Left kidney (tissue), 8 donors: ENCODE measurements around the gene MYLK2. TPM values are rescaled to one million over a fixed set of nuclear protein-coding genes. Genes with fewer than 3 reads are reported as not detected.
"Not testable (repeated sequence)": the region's sequence is repeated elsewhere in the genome, so short reads cannot be mapped to it uniquely, and the experiment has no call there.

ENCODE experiments used
- DNase-seq: peaks from one replicate; pipeline ENCODE4 v3.0.0-alpha.2; 2013
- long read RNA-seq, 8 donors: transcript quantifications; one replicate each; lab custom pipeline, GENCODE V29; 2026
- polyA plus RNA-seq: library from polyadenylated mRNA; unstranded; fragments of 120-200 nt; gene quantifications from one replicate; pipeline ENCODE4 v1.2.1, GENCODE V29; 2013; ENCODE audit not compliant: insufficient read length

The MYLK2 gene
- polyA plus RNA-seq, result 0.76 TPM
- long read RNA-seq, donor 1, result 0 reads
- long read RNA-seq, donor 2, result 0 reads
- long read RNA-seq, donor 3, result 0 reads
- long read RNA-seq, donor 4, result 0 reads
- long read RNA-seq, donor 5, result 0 reads
- long read RNA-seq, donor 6, result 0 reads
- long read RNA-seq, donor 7, result 0 reads
- long read RNA-seq, donor 8, result 0 reads

DNA sequence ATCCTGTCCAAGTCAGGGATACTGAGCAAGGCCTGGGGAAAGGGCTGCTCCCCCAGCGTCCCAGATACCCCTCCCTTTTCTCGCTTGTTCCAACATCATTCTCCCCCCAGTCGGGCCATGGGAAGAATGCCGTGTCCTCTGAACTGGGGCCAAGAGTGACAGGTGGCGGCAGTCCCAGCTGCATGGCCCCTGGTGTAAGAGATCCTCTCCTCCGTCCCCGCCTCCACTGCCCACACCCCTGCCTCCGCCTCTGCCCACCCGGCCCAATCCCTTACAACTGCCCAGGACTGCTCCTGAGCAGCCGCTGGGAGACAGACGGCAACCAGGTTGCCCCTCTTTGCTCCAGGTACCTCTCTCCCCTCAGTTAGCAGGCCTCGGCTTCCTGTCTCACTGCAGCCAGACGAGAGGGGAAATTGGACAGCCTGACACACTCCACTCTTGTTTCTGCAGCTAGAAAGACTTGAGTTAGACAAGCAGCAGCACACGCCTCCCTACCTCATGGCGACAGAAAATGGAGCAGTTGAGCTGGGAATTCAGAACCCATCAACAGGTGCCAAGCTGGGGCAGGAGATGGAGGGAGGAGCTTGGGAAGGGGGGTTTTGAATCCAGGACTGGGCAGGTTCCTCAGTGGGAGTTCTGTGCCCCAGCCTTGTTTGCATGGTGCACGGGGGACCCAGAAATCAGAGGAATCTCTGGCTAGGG is at the start of gene MYLK2:
TSS of gene MYLK2 (plus strand) at position 274 of the 702 bp plus-strand sequence. CDS start at position 499, 225 bp downstream.
- DNase-seq, result no peak

DNA sequence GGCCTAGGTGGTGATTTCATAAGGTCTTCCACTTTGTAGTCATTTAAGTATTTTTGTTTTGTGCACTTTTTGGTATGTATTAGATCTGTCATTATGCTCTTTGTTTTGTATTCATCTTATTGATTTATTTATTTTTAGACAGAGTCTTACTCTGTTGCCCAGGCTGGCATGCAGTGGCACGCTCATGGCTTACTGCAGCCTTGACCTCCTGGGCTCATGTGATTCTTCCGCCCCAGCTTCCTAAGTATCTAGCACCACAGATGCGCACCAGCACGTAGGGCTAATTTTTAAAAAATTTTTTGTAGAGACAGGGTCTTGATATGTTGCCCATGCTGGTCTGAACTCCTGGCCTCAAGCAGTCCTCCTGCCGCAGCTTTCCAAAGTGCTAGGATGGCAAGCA is 49.5 kb upstream of the MYLK2 start:
- no peak for DNase-seq

DNA sequence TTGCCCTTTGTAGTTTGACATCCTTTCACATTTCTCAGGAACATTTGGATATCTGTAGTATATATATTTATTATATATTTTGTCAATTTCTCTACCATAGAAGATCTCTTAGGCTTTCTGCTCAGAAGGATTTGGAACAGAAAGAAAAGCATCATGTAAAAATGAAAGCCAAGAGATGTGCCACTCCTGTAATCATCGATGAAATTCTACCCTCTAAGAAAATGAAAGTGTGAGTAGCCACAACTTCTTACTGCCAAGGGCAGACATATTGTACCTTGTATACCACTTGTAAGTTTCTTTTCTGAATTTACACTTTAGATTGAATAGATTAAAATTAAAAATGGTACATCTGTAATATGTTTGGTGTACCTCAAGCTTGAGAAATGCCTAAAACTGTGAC is 48.9 kb upstream of the MYLK2 start:
- no peak for DNase-seq

DNA sequence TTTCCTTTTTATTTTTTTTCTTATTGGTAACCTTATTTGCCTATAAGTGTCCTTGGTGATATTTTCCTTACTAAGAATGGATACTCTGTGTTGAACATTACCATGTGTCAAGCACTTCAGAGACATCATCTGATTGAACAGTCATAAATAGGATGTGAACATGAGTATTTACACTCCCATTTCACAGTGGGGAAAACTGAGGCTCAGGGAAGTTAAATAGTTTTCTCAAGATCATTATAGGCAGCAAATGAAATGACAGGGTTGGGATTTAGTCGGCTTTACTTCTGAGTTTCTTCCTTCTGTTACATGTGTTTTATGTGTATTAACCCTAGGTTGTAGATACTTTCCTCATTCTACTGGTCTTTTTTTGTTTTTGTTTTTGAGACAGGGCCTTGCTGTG is 44.7 kb upstream of the MYLK2 start:
- DNase-seq, result no peak

DNA sequence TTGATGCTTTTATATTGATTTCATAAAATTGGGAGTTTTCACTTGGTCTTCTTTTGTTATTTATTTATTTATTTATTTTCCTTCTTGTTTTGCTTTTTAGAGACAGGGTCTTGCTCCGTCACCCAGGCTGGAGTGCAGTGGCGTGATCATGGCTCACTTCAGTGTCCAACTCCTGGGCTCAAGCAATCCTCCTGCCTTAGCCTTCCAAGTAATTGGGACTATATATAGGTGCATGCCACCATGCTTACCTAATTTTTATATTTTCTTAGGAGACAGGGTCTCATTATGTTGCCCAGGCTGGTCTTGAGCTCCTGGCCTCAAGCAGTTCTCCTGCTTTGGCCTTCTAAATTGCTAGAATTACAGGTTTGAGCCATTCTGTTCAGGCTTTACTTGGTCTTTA is 38.3 kb upstream of the MYLK2 start:
- DNase-seq, result no peak

DNA sequence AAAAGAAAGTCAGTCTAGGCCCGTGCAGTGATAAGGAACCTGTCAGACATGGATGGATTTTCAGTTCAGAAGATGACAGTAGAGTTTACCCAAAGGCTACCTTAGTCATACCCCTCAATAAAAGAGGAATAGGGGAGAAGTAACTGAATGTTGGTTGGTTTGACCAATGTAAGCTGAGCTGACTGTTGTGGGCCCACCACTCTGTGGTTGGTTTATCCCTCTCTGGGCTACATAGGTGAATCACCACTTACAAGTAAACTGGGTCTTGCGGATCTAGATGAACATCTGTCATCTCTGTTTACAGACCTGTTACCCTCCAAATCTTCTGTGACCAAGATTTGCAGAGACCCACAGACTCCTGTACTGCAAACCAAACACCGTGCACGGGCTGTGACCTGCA is 37.2 kb upstream of the MYLK2 start:
- DNase-seq, result no peak

DNA sequence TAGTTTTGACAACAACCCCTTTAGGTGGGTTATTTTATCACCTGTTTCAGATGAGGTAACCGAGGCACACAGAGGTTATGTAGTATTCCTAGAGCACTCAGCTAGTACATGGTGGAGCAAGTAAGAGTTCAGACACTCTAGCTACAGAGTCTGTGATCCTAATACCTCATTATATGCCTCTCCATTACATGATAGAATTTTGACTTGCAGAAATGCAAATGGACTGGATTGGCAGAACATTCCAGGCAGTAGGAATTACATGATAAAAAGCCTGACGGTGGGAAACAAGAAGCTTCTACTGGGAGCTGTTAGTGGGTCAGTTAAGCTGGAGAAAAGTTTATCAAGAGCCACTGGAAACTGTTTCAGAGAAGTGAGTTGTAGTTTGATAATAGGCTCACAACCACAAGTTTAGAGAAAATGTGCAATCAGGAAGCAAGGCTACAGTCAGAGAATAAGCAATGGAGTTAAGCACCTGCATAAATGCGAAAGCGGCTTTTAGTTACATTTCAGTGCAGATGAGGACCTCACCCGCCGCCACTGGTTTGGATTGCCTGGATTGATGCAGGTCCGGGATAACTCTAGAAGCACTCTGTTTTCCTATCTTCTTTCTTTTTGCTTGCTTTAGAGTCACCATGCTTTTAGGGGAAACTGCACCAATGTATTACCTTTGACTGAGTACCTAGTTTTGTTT is 34.7 kb upstream of the MYLK2 start:
- no peak for DNase-seq

DNA sequence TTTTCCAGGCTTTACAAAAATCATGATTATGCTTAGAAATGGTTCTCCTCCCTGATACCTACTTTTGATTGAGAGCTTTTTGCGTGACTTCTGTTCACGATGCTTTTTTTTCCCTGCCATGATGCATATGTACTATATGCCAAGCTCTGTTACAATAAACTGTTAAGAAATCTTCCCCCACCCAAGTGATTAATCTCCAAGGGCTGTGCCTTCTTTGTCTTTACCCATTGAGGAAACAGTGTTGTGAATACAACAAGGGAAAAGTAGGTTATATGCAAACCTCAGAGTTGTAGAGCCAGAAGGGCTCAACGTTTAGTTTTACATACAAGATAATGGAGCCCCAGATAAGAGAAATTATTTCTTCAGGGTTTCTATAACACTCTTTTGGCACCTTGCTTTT is 34.1 kb upstream of the MYLK2 start:
- no peak for DNase-seq

DNA sequence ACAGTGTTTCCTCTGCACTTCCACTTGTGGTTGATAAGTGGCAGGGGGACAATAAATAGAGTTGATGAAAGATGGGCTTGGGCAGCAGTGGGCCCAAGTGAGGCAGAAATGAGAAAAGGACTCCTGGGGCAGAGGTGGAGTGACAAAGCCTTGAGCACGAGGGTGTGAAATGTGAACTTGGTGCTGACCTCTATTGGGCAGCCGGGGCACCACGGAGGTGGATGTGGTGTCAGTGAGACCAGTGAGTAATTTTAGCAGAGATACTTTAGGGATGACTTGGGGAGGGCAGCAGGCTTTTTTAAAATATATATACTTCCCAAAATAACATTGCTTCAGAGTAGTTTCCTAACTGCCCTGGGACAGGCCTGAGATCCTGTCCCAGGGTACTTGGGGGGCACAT is 30.6 kb upstream of the MYLK2 start:
- DNase-seq, result no peak

DNA sequence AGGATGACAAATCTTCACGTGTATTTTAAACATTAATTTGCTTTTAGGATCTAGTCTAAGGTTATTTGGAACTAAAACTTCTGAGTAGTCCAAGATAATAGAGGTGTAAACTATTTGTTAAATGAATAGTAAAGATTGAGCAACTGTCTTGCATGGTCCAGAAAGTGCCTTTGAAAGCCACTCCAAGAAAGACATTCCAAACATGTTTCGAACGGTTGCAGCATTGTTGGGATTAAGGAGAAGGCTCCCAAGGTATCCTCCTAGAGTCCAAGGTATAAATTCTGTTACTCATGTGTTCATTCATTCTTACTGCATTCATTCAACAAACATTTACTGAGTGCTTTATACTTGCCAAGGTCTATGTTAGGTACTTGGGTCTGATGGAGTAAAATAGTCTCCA is 28.8 kb upstream of the MYLK2 start:
- DNase-seq, result no peak

DNA sequence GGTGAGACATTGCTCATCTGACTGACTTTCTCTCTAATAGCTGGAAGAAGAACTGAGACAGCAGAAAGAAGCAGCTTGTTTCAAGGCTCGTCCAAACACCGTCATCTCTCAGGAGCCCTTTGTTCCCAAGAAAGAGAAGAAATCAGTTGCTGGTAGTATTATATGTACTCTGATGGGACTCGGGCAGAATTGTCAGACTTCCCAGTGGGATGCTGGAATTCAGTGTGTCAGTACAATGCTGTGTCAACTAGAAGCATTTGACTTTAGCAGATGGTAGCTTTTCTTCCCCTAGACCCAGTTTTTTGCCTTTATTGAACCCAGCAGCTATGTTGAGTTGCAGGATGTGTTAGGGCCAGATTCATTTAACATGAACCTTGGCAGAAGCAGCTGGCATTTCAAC is 21.8 kb upstream of the MYLK2 start:
- DNase-seq, result no peak

DNA sequence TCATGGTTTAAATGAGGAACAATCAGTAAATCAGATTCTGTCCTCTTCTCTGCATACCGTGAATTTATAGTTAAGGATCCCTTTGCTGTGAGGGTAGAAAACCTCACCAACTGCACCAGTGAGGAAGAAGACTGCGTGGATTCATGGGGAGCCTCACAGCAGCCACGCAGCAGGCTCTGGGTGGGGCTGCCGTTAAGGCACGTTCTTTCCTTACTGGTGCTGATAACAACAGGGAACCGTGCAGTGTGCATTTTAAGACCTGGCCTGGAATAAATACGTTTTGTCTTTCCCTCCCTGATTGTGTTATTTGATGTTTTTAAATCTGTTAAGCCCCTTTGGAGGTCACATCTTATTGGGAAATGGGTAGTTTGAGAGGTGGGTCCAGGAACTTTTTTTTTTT is 17.6 kb upstream of the MYLK2 start:
- DNase-seq, result no peak

DNA sequence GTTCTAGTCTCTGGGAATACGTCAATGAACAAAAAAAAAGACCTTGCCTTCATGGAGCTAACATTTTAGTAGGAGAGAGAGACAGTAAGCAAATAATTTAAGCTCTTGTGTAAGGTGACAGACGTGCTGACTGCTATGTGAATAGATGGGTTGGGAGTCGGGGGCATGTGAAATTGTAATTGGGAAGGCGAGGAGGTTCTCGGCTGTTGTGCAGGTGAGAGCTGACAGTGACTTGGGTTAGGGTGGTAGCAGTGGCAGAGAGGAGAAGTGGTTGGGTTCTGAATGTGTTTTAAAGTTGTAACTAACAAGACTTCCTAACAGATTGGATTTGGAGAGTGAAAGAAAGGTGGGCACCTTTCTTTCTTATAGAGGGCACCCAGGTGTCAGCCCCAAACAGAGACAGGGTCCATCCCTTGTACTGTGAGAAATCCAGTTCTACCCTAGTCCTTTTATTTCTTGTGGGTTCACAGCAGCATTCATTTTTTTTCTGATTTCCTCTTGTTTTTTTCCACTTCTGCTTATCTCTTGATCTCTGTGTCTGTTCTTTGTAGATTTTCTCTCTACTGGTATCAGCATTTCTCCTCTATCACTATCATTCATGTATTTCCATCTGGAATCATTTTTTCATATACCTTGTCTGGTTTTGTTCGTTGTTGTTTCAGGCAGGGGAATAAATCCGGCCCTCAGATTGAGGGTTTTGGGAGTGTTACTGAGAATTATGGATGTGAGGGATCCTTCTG is 15.4 kb upstream of the MYLK2 start:
- DNase-seq, result no peak

DNA sequence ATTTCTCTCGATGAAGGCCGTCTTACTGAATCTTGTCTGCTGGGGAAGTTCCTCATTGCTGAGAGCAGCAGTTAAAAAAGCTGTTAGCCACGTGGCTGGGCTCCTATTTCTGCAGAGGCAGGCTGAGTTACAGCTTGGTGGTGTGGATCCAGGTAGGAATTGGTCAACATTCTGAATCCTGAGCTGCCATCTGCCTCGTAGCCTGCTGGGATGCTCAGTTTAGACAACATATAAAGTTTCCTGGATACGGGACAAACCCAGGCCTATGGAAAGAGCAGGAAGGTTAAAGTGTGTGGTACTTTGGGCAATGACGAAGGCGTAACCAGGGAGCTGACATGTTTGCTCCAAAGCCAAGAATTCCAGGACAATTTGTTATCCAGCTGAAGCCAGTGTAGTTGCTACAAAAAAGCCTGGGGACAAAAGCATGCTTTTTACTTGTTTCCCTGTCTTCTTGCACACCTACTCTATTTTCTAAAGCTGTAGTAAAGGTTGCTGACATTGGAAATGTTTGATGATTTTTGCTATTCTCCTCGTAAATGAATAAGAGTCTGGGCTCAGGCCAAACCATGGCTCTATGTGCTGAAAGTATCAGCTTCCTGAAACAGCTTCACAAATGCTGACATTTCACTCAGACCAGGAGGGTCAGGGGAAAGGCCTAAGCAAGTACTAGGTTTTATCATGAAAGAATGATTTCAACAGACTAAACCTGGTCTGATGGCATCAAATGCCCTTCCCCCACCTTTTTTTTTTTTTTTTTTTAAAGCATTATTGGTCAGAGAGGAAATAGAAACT is 12.4 kb upstream of the MYLK2 start:
- no peak for DNase-seq

DNA sequence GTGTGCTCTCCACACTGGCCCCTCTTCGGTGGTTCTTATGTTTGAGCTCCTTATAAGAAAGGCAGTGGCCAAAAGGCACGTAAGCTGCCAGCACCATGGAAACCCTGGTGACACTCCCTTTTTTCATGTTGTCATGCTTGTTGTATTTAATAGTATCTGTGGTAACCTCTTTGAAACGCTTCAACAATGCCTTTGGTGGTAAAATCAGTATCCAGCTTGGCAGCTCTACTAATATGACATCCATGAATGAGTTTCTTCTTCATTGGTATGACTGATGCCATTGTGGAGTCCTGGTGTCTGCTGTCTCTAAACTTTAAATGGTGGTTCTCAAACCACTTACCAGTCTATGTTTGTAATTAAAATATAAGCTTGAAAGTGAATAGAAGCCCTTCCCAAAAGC is 10.7 kb upstream of the MYLK2 start:
- no peak for DNase-seq

DNA sequence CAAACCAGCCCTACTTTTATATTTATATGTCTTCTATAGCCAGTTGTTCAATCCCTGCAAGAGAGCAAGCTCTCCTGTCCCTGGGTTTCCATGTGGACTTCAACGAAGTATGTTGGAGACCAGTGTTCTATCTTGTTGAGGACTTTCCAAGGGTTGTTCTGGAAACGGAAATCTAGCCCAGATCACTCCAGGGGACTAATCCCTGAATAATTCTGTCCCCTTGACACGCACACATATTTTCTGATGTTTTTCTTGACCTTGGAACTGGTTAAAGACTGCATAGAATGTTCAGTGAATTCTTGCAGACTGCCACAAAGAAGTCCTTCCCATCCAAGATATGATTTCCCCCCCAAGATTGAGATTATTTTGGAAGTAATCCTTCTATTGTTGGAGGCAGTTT is 9.5 kb upstream of the MYLK2 start:
- DNase-seq, result no peak

DNA sequence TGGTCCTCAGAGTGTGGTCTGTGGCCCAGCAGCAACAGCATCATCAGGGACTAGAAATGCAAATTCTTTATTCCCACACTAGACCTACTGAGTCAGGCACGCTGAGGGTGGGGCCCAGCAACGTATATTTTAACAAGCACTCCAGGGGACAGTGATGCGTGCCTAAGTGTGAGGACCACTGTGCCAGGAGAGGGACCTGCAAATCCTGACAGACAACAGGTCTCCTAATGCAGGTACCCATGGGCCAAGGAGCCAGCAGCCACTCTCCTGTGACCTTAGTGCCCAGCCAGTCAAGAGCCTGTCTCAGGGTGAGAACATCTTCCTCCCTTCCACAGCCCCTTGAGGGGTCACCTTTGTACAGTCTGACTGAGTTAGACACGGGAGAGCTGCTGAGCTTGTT is 8.0 kb upstream of the MYLK2 start:
- no peak for DNase-seq

DNA sequence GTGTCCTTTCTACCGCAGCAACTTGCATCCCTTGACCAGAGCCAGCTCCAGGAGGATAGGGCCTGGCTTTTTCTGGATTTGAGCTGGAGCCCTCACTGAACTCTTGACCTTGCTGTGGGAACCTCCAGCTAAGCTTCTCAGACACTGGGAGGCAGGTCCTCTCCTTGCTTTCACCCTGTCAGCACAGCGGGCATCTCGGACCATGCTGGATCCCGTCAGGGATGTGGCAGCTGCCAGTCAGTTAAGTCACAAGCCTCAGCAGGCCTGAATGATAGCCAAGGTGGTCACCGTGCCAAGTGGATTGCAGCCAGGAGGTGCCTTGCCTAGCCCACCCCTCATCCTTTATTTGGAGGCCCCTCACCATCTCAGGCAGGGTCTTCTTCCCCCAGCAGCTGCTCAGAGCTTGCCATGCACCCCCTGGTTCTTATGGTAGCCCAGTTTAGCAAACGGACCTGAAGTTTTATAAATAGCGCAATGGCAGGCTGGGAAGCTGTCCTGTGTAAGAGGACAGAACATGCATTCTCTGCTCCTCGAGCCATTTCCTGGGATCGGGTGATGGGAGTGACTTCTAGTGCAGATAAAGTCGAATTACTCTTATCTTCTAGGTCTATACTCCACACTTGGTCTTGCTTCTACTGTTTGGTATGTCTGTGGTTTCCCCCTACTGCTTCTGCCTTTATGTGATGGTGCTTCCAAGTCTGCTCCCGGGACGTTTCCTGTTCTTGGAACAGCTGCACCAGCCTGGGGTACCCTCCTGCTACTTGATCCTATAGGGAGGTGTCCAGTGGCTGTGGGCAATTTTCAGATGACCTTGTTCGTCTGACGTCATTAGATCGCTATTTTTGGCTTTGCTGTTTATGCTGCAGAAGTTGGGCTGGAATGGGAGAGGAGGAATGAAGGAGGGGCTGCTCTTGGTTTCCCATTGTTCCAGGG is 7.1 kb upstream of the MYLK2 start:
- DNase-seq, result peak; percentile 50

DNA sequence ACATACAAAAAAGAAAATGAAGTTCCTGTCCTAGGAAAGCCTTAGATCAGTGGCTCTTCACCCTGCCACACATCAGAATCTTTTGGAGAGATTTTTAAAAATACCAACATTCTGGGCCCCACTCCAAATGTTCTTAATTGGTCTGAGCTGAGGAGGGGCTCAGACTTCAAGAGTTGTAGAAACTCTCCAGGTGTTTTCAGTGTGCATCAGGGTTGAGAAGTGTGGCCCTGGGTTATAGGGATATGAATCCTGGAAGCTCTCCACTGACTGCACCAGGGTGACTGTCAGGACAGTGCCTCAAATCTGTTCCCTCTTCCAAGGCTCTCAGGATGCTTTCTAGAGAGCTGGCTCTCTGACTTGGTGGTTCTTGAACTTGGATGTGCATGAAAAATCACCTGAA is 5.5 kb upstream of the MYLK2 start:
- DNase-seq, result no peak

DNA sequence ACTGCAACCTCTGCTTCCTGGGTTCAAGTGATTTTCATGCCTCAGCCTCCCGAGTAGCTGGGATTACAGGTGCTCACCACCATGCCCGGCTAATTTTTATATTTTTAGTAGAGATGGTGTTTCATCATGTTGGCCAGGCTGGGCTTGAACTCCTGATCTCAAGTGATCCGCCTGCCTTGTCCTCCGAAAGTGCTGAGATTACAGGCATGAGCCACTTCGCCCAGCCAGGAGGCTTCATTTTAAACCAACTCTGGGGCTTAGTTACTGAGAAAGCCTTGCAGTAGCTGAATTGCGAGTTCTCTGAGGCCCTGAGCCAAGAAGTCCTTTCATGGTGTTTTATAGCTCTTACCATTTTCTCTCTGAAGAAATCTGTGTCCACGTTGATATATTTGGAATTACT is 5.0 kb upstream of the MYLK2 start:
- DNase-seq, result not testable (repeated sequence)
